ENCODE measurements around the gene EYA2. TPM values are rescaled to one million over a fixed set of nuclear protein-coding genes. Genes with fewer than 3 reads are reported as not detected.

Gene EYA2
- total RNA-seq = 10 to 100 TPM in 2 of 3 donors, 1 to 10 TPM in 1; 5.4 to 19.2 (median 12.5) TPM

DNA sequence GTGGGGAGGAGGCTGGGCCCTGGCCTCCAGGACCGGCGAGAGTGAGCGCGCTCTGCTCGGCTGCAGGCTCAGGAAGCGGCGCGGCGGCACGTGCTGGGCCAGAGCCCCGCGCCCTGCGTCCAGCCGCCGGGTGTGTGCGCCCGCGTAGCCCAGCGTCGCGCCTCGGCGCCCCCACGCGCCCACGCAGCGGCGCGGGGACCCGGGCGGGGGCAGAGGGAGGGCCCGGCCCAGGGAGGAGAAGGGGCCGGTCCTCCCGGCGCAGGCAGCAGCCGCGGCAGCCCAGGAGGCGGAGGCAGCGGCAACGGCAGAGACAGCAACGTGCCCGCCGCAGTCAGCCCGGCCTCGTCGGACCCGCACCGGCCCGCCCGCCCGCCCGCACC, at the start of gene EYA2:
EYA2 (plus strand) TSS at position 265 of the 380 bp plus-strand sequence. CDS start 95,168 bp downstream, outside the sequence.
- Histone ChIP-seq H3K9me3 (peaks cover 5 to 11% of the 10 kb centered on the region in 2 donors), H3K4me1 (peaks cover 0 to 5% of the 10 kb centered on the region in 2 donors), H3K4me3 (peak within 1 kb of the TSS; percentile 53 to 91 (median 74)), H3K27ac (peak within 1 kb of the TSS; percentile 83 to 86), H3K36me3 (no peaks in the 10 kb centered on the region), H3K27me3 (peaks cover 0 to 4% of the 10 kb centered on the region in 2 donors)
- intact Hi-C loops (cut with DNase I; ENCODE audit: low total_unique reads) = no loop called here
- TF ChIP-seq POLR2A (IDR thresholded peaks at IDR 0.05) (no peak), POLR2AphosphoS5 (IDR thresholded peaks at IDR 0.05) (no peak)
- TF ChIP-seq, protein P1, sequence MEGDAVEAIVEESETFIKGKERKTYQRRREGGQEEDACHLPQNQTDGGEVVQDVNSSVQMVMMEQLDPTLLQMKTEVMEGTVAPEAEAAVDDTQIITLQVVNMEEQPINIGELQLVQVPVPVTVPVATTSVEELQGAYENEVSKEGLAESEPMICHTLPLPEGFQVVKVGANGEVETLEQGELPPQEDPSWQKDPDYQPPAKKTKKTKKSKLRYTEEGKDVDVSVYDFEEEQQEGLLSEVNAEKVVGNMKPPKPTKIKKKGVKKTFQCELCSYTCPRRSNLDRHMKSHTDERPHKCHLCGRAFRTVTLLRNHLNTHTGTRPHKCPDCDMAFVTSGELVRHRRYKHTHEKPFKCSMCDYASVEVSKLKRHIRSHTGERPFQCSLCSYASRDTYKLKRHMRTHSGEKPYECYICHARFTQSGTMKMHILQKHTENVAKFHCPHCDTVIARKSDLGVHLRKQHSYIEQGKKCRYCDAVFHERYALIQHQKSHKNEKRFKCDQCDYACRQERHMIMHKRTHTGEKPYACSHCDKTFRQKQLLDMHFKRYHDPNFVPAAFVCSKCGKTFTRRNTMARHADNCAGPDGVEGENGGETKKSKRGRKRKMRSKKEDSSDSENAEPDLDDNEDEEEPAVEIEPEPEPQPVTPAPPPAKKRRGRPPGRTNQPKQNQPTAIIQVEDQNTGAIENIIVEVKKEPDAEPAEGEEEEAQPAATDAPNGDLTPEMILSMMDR (IDR thresholded peaks at IDR 0.05) = no peak
- DNase-seq (ENCODE audit: low spot score in 2 of 2) = no peak

DNA sequence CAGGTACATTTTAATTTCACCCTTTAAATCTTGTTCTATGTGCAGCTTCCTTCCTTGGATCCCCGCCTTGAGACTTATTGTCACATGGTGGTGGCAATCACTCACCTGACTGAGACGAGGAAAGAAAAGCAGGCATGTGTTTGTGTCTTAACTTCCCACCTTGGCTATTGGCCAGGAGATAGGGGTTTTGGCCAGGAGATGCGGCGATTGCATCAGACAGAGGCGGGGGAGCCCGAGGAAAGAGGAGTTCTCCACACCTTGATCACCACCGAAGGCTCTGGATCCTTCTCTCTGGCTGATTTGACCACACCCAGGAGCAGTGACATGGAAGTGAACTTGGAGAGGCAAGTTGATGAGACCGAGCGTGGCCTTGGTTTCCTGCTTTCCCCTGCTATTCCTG, 49.7 kb upstream of the EYA2 start:
- intact Hi-C loops (cut with DNase I; ENCODE audit: low total_unique reads) = no loop called here
- Histone ChIP-seq H3K9me3 (no peaks in the 10 kb centered on the region), H3K27me3 (peaks cover 0 to 3% of the 10 kb centered on the region in 2 donors), H3K36me3 (no peaks in the 10 kb centered on the region), H3K4me3 (no peak overlapping the region), H3K27ac (no peak overlapping the region), H3K4me1 (no peaks in the 10 kb centered on the region)
- no peak for TF ChIP-seq POLR2A (IDR thresholded peaks at IDR 0.05)
- no peak for TF ChIP-seq POLR2AphosphoS5 (IDR thresholded peaks at IDR 0.05)
- TF ChIP-seq, protein P1 (IDR thresholded peaks at IDR 0.05) = no peak
- no peak for DNase-seq (ENCODE audit: low spot score in 2 of 2)

- no peak for TF ChIP-seq POLR2A (IDR thresholded peaks at IDR 0.05)
- TF ChIP-seq, protein P1 (IDR thresholded peaks at IDR 0.05) = no peak
- TF ChIP-seq POLR2AphosphoS5 (IDR thresholded peaks at IDR 0.05) = no peak
- Histone ChIP-seq H3K36me3 (no peaks in the 10 kb centered on the region), H3K4me3 (no peak overlapping the region), H3K27me3 (peaks cover 0 to 3% of the 10 kb centered on the region in 2 donors), H3K9me3 (no peaks in the 10 kb centered on the region), H3K27ac (no peak overlapping the region), H3K4me1 (no peaks in the 10 kb centered on the region)
- no peak for DNase-seq (ENCODE audit: low spot score in 2 of 2)
- intact Hi-C loops (cut with DNase I; ENCODE audit: low total_unique reads) = no loop called here
Observed at GRCh38 chr20:46849269-46849668, 45.4 kb upstream of the EYA2 start.

- Histone ChIP-seq H3K4me3 (no peak overlapping the region), H3K4me1 (no peaks in the 10 kb centered on the region), H3K9me3 (no peaks in the 10 kb centered on the region), H3K27ac (no peak overlapping the region), H3K36me3 (no peaks in the 10 kb centered on the region), H3K27me3 (peaks cover 0 to 3% of the 10 kb centered on the region in 2 donors)
- intact Hi-C loops (cut with DNase I; ENCODE audit: low total_unique reads) = no loop called here
- no peak for DNase-seq (ENCODE audit: low spot score in 2 of 2)
- TF ChIP-seq POLR2AphosphoS5 (IDR thresholded peaks at IDR 0.05) (no peak), POLR2A (IDR thresholded peaks at IDR 0.05) (no peak)
- TF ChIP-seq, protein P1 (IDR thresholded peaks at IDR 0.05) = no peak
Observed at GRCh38 chr20:46849751-46850150, 44.9 kb upstream of the EYA2 start.

DNA sequence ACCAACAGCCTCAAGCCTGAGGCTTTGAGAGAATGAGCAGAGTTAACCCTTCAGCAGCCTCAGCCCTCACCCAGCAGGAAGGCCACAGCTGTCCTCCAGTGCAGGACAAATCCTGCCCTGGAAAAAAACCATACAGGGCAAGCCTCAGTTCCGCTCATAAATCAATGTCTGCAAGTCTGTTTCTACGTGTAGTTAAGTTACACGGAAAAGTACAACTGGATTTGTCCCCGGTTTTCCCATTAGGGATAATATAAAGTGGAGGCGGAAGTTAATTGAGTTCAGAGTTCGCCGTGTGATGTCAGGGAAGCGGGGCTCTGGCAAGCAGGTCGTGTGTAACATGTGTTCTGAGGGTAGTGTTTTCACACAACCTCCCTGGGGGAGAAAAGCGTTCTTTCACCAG, 44.2 kb upstream of the EYA2 start:
- TF ChIP-seq POLR2A (IDR thresholded peaks at IDR 0.05) = no peak
- TF ChIP-seq POLR2AphosphoS5 (IDR thresholded peaks at IDR 0.05) = no peak
- Histone ChIP-seq H3K4me3 (no peak overlapping the region), H3K4me1 (no peaks in the 10 kb centered on the region), H3K27me3 (peaks cover 0 to 3% of the 10 kb centered on the region in 2 donors), H3K36me3 (no peaks in the 10 kb centered on the region), H3K27ac (no peak overlapping the region), H3K9me3 (no peaks in the 10 kb centered on the region)
- DNase-seq (ENCODE audit: low spot score in 2 of 2) = no peak
- intact Hi-C loops (cut with DNase I; ENCODE audit: low total_unique reads) = no loop called here

DNA sequence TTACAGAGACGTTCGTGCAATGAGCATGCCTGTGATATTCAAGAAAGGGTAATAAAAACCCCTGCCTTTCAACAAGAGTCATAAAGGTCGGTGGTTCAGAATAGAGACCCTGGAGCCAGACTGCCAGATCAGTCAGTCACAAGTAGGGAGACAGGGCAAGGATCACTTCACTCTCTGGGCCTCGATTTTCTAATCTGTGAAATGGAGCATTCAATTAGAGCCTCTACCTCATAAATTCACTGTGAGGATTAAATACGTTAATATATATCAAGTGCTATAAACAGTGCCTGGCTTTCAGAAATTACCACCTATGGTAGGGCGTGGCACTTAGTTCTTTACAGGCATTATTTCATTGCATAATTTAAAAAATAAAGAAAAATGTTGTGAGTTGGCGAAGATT, 43.7 kb upstream of the EYA2 start:
- DNase-seq (ENCODE audit: low spot score in 2 of 2) = no peak
- intact Hi-C loops (cut with DNase I; ENCODE audit: low total_unique reads) = no loop called here
- H3K4me1 ChIP-seq = no peaks in the 10 kb centered on the region
- H3K27me3 ChIP-seq = peaks cover 0 to 3% of the 10 kb centered on the region in 2 donors
- H3K36me3 ChIP-seq = no peaks in the 10 kb centered on the region
- H3K4me3 ChIP-seq = no peak overlapping the region
- H3K9me3 ChIP-seq = no peaks in the 10 kb centered on the region
- TF ChIP-seq POLR2A (IDR thresholded peaks at IDR 0.05) (no peak), POLR2AphosphoS5 (IDR thresholded peaks at IDR 0.05) (no peak)
- TF ChIP-seq, protein P1 (IDR thresholded peaks at IDR 0.05) = no peak
- no peak overlapping the region for H3K27ac ChIP-seq

Measured in breast epithelium (tissue), 4 donors.